ENCODE measurements around the gene SCGN.

DNA sequence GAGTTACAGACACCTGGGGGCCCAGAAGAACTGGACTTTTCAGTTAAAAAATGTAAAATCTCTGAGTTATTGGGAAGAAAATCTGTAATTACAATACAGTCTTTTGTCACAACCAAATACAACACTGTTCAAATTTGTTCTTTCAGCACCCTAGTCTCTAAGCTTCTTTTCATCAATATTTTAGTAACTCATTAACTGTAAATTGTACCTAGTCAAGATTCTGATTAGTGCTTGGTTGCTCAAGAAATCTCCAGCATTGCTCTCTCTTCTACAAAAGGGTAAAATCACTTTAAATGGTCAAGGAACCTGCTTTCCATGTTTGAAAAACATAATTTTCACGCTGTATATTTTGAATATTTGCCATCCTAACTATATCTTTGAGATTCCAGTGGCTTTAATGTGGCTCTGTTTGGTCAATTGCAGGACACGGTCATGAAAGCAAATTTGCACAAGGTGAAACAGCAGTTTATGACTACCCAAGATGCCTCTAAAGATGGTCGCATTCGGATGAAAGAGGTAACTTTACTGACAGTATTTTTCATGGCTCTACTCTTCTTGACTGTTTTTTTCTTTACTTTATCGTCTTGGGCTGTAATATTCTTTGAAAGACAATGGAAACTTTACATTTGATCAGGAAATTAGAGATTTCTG, 9.2 kb downstream of the SCGN start:
- TF ChIP-seq, protein P1, sequence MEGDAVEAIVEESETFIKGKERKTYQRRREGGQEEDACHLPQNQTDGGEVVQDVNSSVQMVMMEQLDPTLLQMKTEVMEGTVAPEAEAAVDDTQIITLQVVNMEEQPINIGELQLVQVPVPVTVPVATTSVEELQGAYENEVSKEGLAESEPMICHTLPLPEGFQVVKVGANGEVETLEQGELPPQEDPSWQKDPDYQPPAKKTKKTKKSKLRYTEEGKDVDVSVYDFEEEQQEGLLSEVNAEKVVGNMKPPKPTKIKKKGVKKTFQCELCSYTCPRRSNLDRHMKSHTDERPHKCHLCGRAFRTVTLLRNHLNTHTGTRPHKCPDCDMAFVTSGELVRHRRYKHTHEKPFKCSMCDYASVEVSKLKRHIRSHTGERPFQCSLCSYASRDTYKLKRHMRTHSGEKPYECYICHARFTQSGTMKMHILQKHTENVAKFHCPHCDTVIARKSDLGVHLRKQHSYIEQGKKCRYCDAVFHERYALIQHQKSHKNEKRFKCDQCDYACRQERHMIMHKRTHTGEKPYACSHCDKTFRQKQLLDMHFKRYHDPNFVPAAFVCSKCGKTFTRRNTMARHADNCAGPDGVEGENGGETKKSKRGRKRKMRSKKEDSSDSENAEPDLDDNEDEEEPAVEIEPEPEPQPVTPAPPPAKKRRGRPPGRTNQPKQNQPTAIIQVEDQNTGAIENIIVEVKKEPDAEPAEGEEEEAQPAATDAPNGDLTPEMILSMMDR (IDR thresholded peaks at IDR 0.05): no peak
- TF ChIP-seq POLR2A (IDR thresholded peaks at IDR 0.05) (no peak), POLR2AphosphoS5 (IDR thresholded peaks at IDR 0.05) (no peak), EP300 (IDR thresholded peaks at IDR 0.05; ENCODE audit: low read depth) (no peak)

All from transverse colon (tissue), 4 donors.